Activated CD8-positive, alpha-beta memory T cell treated with anti-CD3 and anti-CD28 coated beads, Interleukin-2, amount 10 ng/mL, durations not matched to agents 7 days and 5 days (primary cell): ENCODE measurements around the gene CALY. TPM values are rescaled to one million over a fixed set of nuclear protein-coding genes. Genes with fewer than 3 reads are reported as not detected.
"Not testable (repeated sequence)": the region's sequence is repeated elsewhere in the genome, so short reads cannot be mapped to it uniquely, and the experiment has no call there.

ENCODE experiments used
- ATAC-seq: fragments of 150-1000 bp; cut with Tn5 transposase; one replicate; pipeline ENCODE4 v1.10.0; 2021; ENCODE audit warnings: moderate library complexity
- CTCF ChIA-PET: fragments of 350-600 bp; sonication (Branson Sonifier 250); formaldehyde crosslinking; loops from one replicate; lab custom pipeline; 2021; ENCODE audit warnings: antibody characterized with exemption; lab: Charles Lee
- DNase-seq: peaks from one replicate; pipeline ENCODE4 v3.0.0-alpha.2; 2020
- H3K27ac Mint-ChIP-seq: one replicate; pipeline ENCODE4 v1.8.0; 2021; ENCODE audit warnings: mild to moderate bottlenecking, mixed read lengths
- H3K27me3 Mint-ChIP-seq: one replicate; pipeline ENCODE4 v1.8.0; 2021; ENCODE audit warnings: mixed read lengths
- H3K36me3 Mint-ChIP-seq: one replicate; pipeline ENCODE4 v1.8.0; 2021; ENCODE audit warnings: mild to moderate bottlenecking, mixed read lengths
- H3K4me1 Mint-ChIP-seq: one replicate; pipeline ENCODE4 v1.8.0; 2021; ENCODE audit warnings: mixed read lengths
- H3K4me3 Mint-ChIP-seq: one replicate; pipeline ENCODE4 v1.8.0; 2021; ENCODE audit warnings: mild to moderate bottlenecking, moderate library complexity, mixed read lengths
- H3K9me3 Mint-ChIP-seq: one replicate; pipeline ENCODE4 v1.8.0; 2022; ENCODE audit warnings: low read depth, mixed read lengths
- total RNA-seq, 2 experiments: library from RNA; stranded (reverse); gene quantifications; one replicate each; pipeline ENCODE4 v1.2.3, GENCODE V29; 2021

CALY gene, protein sequence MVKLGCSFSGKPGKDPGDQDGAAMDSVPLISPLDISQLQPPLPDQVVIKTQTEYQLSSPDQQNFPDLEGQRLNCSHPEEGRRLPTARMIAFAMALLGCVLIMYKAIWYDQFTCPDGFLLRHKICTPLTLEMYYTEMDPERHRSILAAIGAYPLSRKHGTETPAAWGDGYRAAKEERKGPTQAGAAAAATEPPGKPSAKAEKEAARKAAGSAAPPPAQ
- total RNA-seq, result not detected

DNA sequence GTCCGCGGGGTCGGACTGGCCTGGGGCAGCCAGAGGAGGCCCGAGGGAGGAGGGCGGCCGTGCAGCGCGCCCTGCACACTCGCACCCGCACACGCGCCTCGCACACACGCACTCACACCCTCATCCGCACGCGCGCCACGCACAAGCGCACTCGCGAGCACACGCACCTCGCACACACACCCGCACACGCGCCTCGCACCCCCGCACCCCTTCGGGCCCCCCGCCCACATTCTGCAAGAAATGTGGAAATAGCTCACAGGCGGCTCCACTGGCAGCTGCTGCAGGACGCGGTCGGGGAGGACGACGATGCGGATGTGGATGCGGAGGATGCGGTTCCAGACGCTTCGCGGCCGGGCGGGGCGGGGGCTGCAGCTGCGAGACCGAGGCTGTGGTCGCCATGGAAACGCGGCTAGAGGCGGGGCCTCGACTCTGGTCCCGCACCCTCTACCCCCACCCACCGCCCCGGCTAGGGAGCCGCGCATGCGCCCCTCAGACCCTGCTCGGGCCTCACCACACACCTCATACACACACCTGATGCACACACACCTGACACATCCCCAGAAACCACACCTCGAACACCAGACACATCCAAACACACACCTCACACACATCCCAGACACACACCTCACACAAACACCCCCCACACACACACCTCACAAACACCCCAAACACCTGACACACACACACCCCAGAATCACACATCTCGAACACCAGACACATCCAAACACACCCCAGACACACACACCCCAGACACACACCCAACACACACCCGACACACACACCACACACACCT is at the start of gene CALY:
Gene CALY, minus strand, starts transcription at position 320 of the 793 bp plus-strand sequence. CDS start 7,907 bp downstream, outside the sequence.
- peaks cover 7% of the 10 kb centered on the region for H3K4me1 Mint-ChIP-seq
- peak within 1 kb of the TSS; percentile 45 for H3K4me3 Mint-ChIP-seq
- ATAC-seq (peak; percentile 35), DNase-seq (peak; percentile 88)
- CTCF ChIA-PET, result interaction anchor here (0.9 to 1.0 kb wide), 2 partner anchors 15 to 29 kb away, joined by 3 to 4 read pairs; no protein-coding TSS in a partner anchor
- peak within 1 kb of the TSS; percentile 34 for H3K27ac Mint-ChIP-seq
- no peaks in the 10 kb centered on the region for H3K36me3 Mint-ChIP-seq
- peaks cover 35% of the 10 kb centered on the region for H3K27me3 Mint-ChIP-seq
- no peaks in the 10 kb centered on the region for H3K9me3 Mint-ChIP-seq

DNA sequence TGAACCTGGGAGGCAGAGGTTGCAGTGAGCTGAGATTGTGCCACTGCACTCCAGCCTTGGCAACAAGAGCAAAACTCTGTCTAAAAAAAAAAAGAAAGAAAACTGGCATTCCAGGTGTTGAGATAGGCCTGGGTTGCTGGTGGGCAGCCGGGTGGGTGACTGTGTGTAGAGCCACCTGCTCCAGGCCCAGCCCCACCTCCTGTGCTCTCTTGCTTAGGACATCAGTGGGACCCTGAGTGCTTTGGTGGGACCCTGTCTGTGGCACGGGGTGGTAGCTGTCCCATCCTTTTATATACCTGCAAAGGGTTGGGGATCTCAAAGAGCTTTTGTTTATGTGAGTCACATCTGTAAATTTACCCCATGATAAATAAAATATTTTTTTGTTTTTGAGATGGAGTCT is 48.5 kb upstream of the CALY start:
- Mint-ChIP-seq H3K27ac (no peak overlapping the region), H3K4me3 (no peak overlapping the region), H3K4me1 (peaks cover 24% of the 10 kb centered on the region), H3K9me3 (no peaks in the 10 kb centered on the region), H3K36me3 (peaks cover 2% of the 10 kb centered on the region), H3K27me3 (no peaks in the 10 kb centered on the region)
- DNase-seq (no peak), ATAC-seq (no peak)
- CTCF ChIA-PET, result no interaction called here

DNA sequence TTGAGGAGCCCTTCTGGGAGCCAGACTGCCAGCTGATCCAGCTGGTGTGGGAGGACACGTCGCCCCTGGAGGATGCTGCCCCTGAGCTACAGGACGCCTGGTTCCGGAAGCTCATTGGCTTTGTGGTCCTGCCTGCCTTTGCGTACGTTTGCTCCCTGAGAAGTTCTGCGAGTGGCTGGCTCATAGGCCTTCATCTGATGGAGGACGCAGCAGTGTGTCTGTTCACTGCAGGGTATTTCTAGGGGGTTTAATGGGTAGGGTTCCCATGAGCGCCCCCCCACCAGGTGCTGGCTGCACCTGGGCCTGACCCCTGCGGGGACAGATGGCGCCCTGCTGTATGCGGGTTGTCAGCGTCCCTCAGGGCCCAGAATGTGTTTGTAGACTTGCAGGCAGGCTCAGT is 47.4 kb upstream of the CALY start:
- Mint-ChIP-seq H3K36me3 (peaks cover 2% of the 10 kb centered on the region), H3K4me1 (peaks cover 16% of the 10 kb centered on the region), H3K4me3 (no peak overlapping the region), H3K27me3 (no peaks in the 10 kb centered on the region), H3K9me3 (no peaks in the 10 kb centered on the region), H3K27ac (no peak overlapping the region)
- CTCF ChIA-PET, result no interaction called here
- DNase-seq (no peak), ATAC-seq (no peak)

DNA sequence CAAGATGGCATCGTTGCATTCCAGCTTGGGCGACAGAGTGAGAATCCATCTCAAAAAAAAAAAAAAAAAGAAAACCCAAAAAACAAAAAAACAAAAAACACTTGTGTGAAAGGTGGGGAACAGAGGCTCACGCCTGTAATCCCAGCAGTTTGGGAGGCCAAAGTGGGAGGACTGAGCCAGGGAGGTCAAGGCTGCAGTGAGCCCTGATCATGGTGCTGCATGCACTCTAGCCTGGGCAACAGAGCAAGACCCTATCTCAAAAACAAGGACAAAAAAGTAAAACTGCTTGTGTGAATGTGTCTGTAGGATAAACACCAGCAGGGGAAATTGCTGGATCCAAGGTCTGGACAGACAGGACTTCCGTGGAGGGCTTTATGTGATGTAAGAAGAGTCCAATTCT is 46.9 kb upstream of the CALY start:
- peaks cover 2% of the 10 kb centered on the region for H3K36me3 Mint-ChIP-seq
- no peak overlapping the region for H3K4me3 Mint-ChIP-seq
- H3K4me1 Mint-ChIP-seq, result peaks cover 11% of the 10 kb centered on the region
- no peak overlapping the region for H3K27ac Mint-ChIP-seq
- CTCF ChIA-PET, result no interaction called here
- DNase-seq, result no peak
- ATAC-seq, result no peak
- H3K27me3 Mint-ChIP-seq, result no peaks in the 10 kb centered on the region
- no peaks in the 10 kb centered on the region for H3K9me3 Mint-ChIP-seq

DNA sequence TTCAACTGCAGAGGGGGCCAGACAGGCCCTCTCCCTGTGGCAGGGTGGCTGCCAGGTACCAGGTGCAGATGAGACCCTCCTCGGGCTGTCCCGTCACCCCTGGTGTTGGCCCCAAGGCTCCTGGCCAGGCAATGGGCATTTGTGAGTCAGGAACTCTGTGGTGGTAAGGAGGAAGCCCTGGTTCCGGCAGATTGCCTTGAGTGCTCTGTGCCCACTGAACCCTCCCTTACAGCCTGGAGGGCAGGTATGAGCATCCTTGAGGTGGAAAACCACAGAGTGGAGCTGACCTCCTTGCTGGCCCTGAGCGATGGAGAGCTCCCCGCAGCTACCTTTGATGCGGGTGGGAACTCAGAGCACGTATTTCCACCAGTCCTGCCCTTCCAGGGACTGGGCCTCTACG is 44.3 kb upstream of the CALY start:
- ATAC-seq (no peak), DNase-seq (no peak)
- no peak overlapping the region for H3K4me3 Mint-ChIP-seq
- peaks cover 7% of the 10 kb centered on the region for H3K27me3 Mint-ChIP-seq
- CTCF ChIA-PET, result interaction anchor here (1.3 kb wide), 1 partner anchor 18 kb away, joined by 3 read pairs; no protein-coding TSS in a partner anchor
- no peaks in the 10 kb centered on the region for H3K36me3 Mint-ChIP-seq
- peaks cover 3% of the 10 kb centered on the region for H3K4me1 Mint-ChIP-seq
- H3K27ac Mint-ChIP-seq, result no peak overlapping the region
- no peaks in the 10 kb centered on the region for H3K9me3 Mint-ChIP-seq

DNA sequence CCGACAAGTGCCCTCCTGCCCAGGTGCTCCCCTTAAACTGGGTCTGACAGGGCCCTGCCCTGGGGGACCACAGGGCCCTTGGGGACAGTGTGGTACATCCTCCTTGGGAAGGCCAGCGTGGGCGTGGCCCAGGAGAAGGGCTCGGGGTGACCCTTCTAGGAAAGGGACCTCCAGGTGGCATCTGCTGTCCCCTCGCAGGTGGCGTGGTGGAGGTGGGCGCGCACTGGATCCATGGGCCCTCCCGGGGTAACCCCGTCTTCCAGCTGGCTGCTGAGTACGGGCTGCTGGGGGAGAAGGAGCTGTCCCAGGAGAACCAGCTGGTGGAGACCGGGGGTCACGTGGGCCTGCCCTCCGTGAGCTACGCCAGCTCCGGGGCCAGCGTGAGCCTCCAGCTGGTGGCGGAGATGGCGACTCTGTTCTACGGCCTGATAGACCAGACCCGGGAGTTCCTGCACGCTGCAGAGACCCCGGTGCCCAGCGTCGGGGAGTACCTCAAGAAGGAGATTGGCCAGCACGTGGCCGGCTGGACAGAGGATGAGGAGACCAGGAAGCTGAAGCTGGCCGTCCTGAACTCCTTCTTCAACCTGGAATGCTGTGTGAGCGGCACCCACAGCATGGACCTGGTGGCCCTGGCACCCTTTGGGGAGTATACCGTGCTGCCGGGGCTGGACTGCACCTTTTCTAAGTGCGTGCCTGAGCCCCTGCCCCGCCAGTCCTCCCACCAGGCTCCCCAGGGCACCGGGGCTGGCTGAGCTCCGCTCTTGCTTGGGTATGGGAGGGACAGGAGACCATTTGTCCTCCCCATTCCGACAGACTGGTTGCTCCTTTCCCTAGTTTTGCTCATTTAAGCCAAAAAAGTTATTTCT is 43.3 kb upstream of the CALY start:
- CTCF ChIA-PET, result interaction anchor here (0.8 to 0.9 kb wide), 2 partner anchors 10 to 50 kb away, joined by 3 to 5 read pairs; no protein-coding TSS in a partner anchor
- no peak overlapping the region for H3K27ac Mint-ChIP-seq
- H3K27me3 Mint-ChIP-seq, result peaks cover 12% of the 10 kb centered on the region
- ATAC-seq, result no peak
- H3K4me3 Mint-ChIP-seq, result peak overlapping the region; percentile 39
- H3K4me1 Mint-ChIP-seq, result peaks cover 3% of the 10 kb centered on the region
- no peaks in the 10 kb centered on the region for H3K36me3 Mint-ChIP-seq
- no peaks in the 10 kb centered on the region for H3K9me3 Mint-ChIP-seq
- DNase-seq, result no peak

DNA sequence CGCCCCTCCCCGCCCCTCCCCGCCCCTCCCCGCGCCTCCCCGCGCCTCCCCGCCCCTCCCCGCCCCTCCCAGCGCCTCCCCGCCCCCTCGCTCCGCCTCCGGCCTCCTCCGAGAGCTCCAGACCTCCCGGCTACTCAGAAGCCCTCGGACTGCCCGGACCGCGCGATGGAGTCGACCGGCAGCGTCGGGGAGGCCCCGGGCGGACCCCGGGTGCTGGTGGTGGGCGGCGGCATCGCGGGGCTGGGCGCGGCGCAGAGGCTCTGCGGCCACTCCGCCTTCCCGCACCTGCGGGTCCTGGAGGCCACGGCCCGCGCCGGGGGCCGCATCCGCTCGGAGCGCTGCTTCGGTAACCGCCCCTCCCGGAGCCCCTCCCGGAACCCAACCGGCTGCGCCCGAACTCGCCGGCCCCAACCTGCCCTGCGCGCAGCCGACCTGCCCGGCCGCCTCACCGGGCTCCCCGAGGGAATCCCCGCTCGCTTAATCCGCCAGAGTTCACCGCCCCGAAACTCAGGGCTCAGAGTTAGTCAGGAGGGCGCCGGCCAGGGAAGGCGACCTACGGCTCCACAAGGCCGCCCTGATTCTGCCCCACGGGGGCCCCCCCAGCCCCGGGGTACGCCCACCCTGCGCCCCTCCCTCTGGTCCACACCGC is 42.6 kb upstream of the CALY start, which contains the start of gene PAOX:
Gene PAOX, plus strand, starts transcription at position 111 of the 649 bp plus-strand sequence. Its CDS starts 55 bp downstream, at position 166.
- Mint-ChIP-seq H3K4me1 (peaks cover 7% of the 10 kb centered on the region), H3K4me3 (peak within 1 kb of the TSS; percentile 74), H3K27me3 (peaks cover 17% of the 10 kb centered on the region), H3K36me3 (no peaks in the 10 kb centered on the region), H3K27ac (peak within 1 kb of the TSS; percentile 57), H3K9me3 (no peaks in the 10 kb centered on the region)
- CTCF ChIA-PET, result interaction anchor here (1.2 to 1.8 kb wide), 3 partner anchors 10 to 64 kb away, joined by 3 to 4 read pairs (median 3); no protein-coding TSS in a partner anchor
- ATAC-seq (peak; percentile 57), DNase-seq (peak; percentile 69)

DNA sequence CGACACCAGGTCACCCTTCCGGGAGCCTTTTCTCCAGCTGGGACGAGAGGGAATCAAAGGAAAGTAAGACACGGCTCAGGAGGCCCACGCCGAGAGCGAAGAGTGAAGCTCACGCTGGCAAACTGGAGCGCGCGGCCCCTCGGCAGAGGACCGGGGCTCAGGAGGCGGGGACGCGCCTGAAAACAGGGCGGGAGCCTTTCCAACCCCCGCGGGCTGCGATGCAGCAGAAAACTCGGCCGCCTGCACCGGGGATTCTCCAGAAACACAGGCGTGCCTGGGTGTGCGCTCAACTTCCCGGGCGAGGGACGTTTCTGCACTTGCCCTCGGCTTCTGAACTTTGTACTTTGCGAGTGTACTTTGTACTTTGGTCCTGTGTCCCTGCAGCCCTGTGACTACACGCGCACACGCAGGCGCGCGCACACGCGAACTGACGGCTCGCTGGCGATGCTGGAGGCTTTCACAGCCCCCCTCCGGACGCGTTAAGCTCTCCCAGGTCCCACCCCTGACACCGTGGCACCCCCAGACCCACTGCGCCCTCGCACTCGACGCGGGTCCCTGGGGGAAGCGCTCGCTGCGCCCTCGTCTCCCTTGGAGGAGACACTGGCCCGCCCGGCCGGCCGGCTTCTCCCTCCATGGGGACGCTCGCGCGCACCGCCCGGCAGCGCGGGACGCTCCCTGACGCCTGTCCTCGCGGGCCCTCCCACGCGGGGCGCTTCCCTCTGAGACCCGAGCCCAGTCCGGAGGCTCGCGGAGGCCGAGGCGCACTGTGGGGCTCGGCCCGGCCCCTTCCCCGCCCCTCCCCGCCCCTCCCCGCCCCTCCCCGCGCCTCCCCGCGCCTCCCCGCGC is 41.8 kb upstream of the CALY start:
- ATAC-seq (peak; percentile 74), DNase-seq (peak; percentile 71)
- no peaks in the 10 kb centered on the region for H3K9me3 Mint-ChIP-seq
- H3K4me1 Mint-ChIP-seq, result peaks cover 10% of the 10 kb centered on the region
- no peaks in the 10 kb centered on the region for H3K36me3 Mint-ChIP-seq
- H3K27ac Mint-ChIP-seq, result peak overlapping the region; percentile 57
- H3K4me3 Mint-ChIP-seq, result peak overlapping the region; percentile 74
- H3K27me3 Mint-ChIP-seq, result peaks cover 17% of the 10 kb centered on the region
- CTCF ChIA-PET, result interaction anchor here (1.0 to 1.8 kb wide), 5 partner anchors 10 to 63 kb away, joined by 3 to 8 read pairs (median 3); partner anchors contain the start of gene FUOM

DNA sequence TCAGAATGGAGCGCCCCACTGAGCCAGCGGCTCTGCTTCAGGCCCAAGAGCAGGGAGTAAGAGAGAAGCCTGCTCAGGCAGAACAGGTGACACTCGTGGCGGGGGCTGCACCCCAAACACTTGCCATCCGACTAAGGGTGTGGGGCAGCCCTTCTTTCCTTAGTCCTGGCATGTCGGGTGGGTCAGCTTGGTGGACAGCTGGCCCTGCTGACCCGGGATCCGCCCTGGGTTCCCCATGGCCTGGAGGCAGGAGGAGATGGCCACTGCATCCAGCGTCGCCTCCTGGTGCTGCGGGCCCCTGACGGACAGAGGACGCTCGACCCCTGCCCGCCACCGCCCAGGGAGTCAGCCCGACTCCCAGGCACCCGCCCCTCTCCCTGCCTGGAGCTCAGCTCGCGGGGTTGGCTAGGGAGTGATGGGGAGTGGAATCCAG is 41.1 kb upstream of the CALY start:
- CTCF ChIA-PET, result interaction anchor here (1.0 to 1.8 kb wide), 5 partner anchors 9 to 63 kb away, joined by 3 to 8 read pairs (median 3); partner anchors contain the start of gene FUOM
- no peaks in the 10 kb centered on the region for H3K9me3 Mint-ChIP-seq
- H3K4me3 Mint-ChIP-seq, result peak overlapping the region; percentile 74
- no peak for ATAC-seq
- DNase-seq, result no peak
- H3K4me1 Mint-ChIP-seq, result peaks cover 10% of the 10 kb centered on the region
- no peak overlapping the region for H3K27ac Mint-ChIP-seq
- H3K27me3 Mint-ChIP-seq, result peaks cover 17% of the 10 kb centered on the region
- no peaks in the 10 kb centered on the region for H3K36me3 Mint-ChIP-seq

DNA sequence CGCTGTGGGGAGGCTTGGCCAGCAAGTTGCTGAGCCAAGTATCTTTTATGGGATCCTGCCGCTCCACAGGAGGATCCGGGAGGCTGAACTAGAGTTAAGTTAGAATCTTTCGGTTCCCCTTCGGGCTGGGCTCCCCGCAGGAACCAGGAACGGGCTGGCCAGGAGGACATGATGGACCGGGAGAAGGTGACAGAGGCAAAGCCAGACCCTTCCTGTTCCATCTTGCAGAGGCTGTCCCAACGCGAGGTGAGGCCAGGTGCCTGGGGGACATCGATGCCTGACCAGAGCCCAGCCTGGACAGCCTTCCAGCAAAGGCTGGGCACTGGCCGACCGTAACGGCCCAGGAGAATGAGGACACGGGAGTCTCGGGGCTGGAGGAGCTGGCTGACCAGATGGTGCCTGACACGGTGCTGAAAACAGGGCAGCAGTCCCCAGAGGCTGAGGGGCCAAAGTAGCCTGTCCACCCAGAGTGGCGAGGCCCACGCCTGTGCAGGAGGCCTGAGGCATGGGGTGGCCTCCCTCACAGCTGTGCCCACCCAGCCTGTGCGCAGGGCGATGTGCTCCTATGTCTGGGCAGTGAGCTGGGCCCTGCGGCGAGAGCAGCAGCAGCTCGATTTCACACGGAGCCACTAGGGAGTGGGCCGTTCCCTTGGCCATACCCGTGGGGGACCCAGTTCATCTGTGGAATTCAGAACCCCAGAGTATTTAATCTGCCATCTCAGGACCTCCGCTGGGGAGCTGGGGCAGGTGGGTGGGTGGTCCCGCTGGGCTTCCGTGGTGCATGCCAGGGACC is 40.5 kb upstream of the CALY start:
- H3K4me3 Mint-ChIP-seq, result no peak overlapping the region
- H3K36me3 Mint-ChIP-seq, result no peaks in the 10 kb centered on the region
- H3K27ac Mint-ChIP-seq, result no peak overlapping the region
- ATAC-seq (no peak), DNase-seq (no peak)
- H3K9me3 Mint-ChIP-seq, result no peaks in the 10 kb centered on the region
- H3K27me3 Mint-ChIP-seq, result peaks cover 17% of the 10 kb centered on the region
- H3K4me1 Mint-ChIP-seq, result peaks cover 10% of the 10 kb centered on the region
- CTCF ChIA-PET, result interaction anchor here (1.0 to 1.8 kb wide), 3 partner anchors 19 to 62 kb away, joined by 3 to 4 read pairs (median 3); partner anchors contain the start of gene FUOM

DNA sequence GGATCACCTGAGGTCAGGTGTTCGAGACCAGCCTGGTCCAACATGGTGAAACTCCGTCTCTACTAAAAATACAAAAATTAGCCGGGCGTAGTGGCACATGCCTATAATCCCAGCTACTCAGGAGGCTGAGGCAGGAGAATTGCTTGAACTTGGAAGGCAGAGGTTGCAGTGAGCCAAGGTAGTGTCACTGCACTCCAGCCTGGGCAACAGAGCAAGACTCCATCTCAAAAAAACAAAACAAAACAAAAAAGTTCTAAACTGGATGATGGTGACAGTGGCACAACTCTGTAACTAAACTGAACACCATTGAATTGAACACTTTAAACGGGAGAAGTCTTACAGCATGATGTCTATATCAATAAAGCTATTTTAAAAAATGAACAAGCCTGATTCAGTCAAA is 39.5 kb upstream of the CALY start:
- CTCF ChIA-PET, result interaction anchor here (1.2 kb wide), 1 partner anchor 46 kb away, joined by 3 read pairs; no protein-coding TSS in a partner anchor
- H3K9me3 Mint-ChIP-seq, H3K4me3 Mint-ChIP-seq, H3K36me3 Mint-ChIP-seq, DNase-seq, H3K27ac Mint-ChIP-seq, ATAC-seq: not testable (repeated sequence)
- peaks cover 17% of the 10 kb centered on the region for H3K27me3 Mint-ChIP-seq
- peaks cover 15% of the 10 kb centered on the region for H3K4me1 Mint-ChIP-seq
